ENCODE data around the gene RDX.

The RDX gene
- 21.5 to 112 (median 57.8) reads per million in 9 experiments for total RNA-seq

- DNase-seq, result peak; percentile 33 to 55 (median 43)
- H3K4me1 Mint-ChIP-seq (ENCODE audit: low read depth in 2 of 2), result peaks cover 13 to 22% of the 10 kb centered on the region in 2 donors
- no peaks in the 10 kb centered on the region for H3K9me3 Mint-ChIP-seq
- H3K4me3 Mint-ChIP-seq, result peak within 1 kb of the TSS; percentile 84 to 91
- ATAC-seq (replicated peaks), result peak; percentile 73
- H3K27ac Mint-ChIP-seq, result peak within 1 kb of the TSS; percentile 49 to 74
- H3K27me3 Mint-ChIP-seq, result no peaks in the 10 kb centered on the region
- peaks cover 12% of the 10 kb centered on the region for H3K36me3 Mint-ChIP-seq (ENCODE audit: insufficient read depth)
These were observed at the start of gene RDX for GRCh38 chr11:110296226-110297075. TSS of gene RDX (minus strand) at chr11:110296614. CDS start at chr11:110279692, 16,922 bp downstream.

GRCh38 chr11:110345743-110346142, 49.3 kb upstream of the RDX start:
- DNase-seq (no peak), ATAC-seq (replicated peaks) (peak; percentile 66)
- peak overlapping the region in 1 of 2 donors; percentile 26 for H3K4me3 Mint-ChIP-seq
- H3K9me3 Mint-ChIP-seq, result no peaks in the 10 kb centered on the region
- no peaks in the 10 kb centered on the region for H3K27me3 Mint-ChIP-seq
- peaks cover 2% of the 10 kb centered on the region for H3K36me3 Mint-ChIP-seq (ENCODE audit: insufficient read depth)
- peaks cover 24 to 33% of the 10 kb centered on the region in 2 donors for H3K4me1 Mint-ChIP-seq (ENCODE audit: low read depth in 2 of 2)
- H3K27ac Mint-ChIP-seq, result peak overlapping the region in 1 of 2 donors; percentile 70

- Mint-ChIP-seq H3K27me3 (no peaks in the 10 kb centered on the region), H3K9me3 (no peaks in the 10 kb centered on the region), H3K4me1 (ENCODE audit: low read depth in 2 of 2) (peaks cover 0 to 3% of the 10 kb centered on the region in 2 donors), H3K27ac (no peak overlapping the region), H3K4me3 (no peak overlapping the region), H3K36me3 (ENCODE audit: insufficient read depth) (peaks cover 2% of the 10 kb centered on the region)
- DNase-seq (no peak), ATAC-seq (replicated peaks) (no peak)
These were observed 44.0 kb upstream of the RDX start for GRCh38 chr11:110340436-110340835.

GRCh38 chr11:110339456-110340250, 43.2 kb upstream of the RDX start:
- no peaks in the 10 kb centered on the region for H3K9me3 Mint-ChIP-seq
- no peak for DNase-seq
- ATAC-seq (replicated peaks), result no peak
- H3K27me3 Mint-ChIP-seq, result no peaks in the 10 kb centered on the region
- H3K4me1 Mint-ChIP-seq (ENCODE audit: low read depth in 2 of 2), result no peaks in the 10 kb centered on the region
- no peaks in the 10 kb centered on the region for H3K36me3 Mint-ChIP-seq (ENCODE audit: insufficient read depth)
- peak overlapping the region in 1 of 2 donors; percentile 61 for H3K27ac Mint-ChIP-seq
- H3K4me3 Mint-ChIP-seq, result no peak overlapping the region

- ATAC-seq (replicated peaks) (no peak), DNase-seq (no peak)
- H3K27me3 Mint-ChIP-seq, result no peaks in the 10 kb centered on the region
- no peak overlapping the region for H3K4me3 Mint-ChIP-seq
- peak overlapping the region in 1 of 2 donors; percentile 61 for H3K27ac Mint-ChIP-seq
- no peaks in the 10 kb centered on the region for H3K9me3 Mint-ChIP-seq
- H3K4me1 Mint-ChIP-seq (ENCODE audit: low read depth in 2 of 2), result no peaks in the 10 kb centered on the region
- H3K36me3 Mint-ChIP-seq (ENCODE audit: insufficient read depth), result no peaks in the 10 kb centered on the region
These were observed 42.3 kb upstream of the RDX start for GRCh38 chr11:110338684-110339083.

- no peak for DNase-seq
- Mint-ChIP-seq H3K4me3 (no peak overlapping the region), H3K4me1 (ENCODE audit: low read depth in 2 of 2) (no peaks in the 10 kb centered on the region), H3K9me3 (no peaks in the 10 kb centered on the region), H3K27ac (peak overlapping the region in 1 of 2 donors; percentile 74), H3K27me3 (no peaks in the 10 kb centered on the region), H3K36me3 (ENCODE audit: insufficient read depth) (no peaks in the 10 kb centered on the region)
- peak; percentile 26 for ATAC-seq (replicated peaks)
These were observed 41.3 kb upstream of the RDX start for GRCh38 chr11:110337570-110338193.

- Mint-ChIP-seq H3K4me3 (no peak overlapping the region), H3K9me3 (no peaks in the 10 kb centered on the region), H3K27me3 (no peaks in the 10 kb centered on the region), H3K4me1 (ENCODE audit: low read depth in 2 of 2) (no peaks in the 10 kb centered on the region), H3K27ac (no peak overlapping the region), H3K36me3 (ENCODE audit: insufficient read depth) (no peaks in the 10 kb centered on the region)
- DNase-seq (no peak), ATAC-seq (replicated peaks) (no peak)
These were observed 39.6 kb upstream of the RDX start for GRCh38 chr11:110336054-110336453.

GRCh38 chr11:110335358-110335757, 38.9 kb upstream of the RDX start:
- ATAC-seq (replicated peaks) (no peak), DNase-seq (no peak)
- Mint-ChIP-seq H3K4me3 (no peak overlapping the region), H3K27me3 (no peaks in the 10 kb centered on the region), H3K9me3 (peaks cover 0 to 4% of the 10 kb centered on the region in 2 donors), H3K36me3 (ENCODE audit: insufficient read depth) (no peaks in the 10 kb centered on the region), H3K4me1 (ENCODE audit: low read depth in 2 of 2) (no peaks in the 10 kb centered on the region), H3K27ac (peak overlapping the region in 1 of 2 donors; percentile 41)

- no peaks in the 10 kb centered on the region for H3K27me3 Mint-ChIP-seq
- peaks cover 6% of the 10 kb centered on the region for H3K36me3 Mint-ChIP-seq (ENCODE audit: insufficient read depth)
- peaks cover 17 to 19% of the 10 kb centered on the region in 2 donors for H3K4me1 Mint-ChIP-seq (ENCODE audit: low read depth in 2 of 2)
- no peak overlapping the region for H3K4me3 Mint-ChIP-seq
- peaks cover 0 to 4% of the 10 kb centered on the region in 2 donors for H3K9me3 Mint-ChIP-seq
- H3K27ac Mint-ChIP-seq, result no peak overlapping the region
- no peak for ATAC-seq (replicated peaks)
- DNase-seq, result no peak
These were observed 35.2 kb upstream of the RDX start for GRCh38 chr11:110331626-110332025.

GRCh38 chr11:110329445-110329844, 33.0 kb upstream of the RDX start:
- no peaks in the 10 kb centered on the region for H3K27me3 Mint-ChIP-seq
- peaks cover 19 to 20% of the 10 kb centered on the region in 2 donors for H3K4me1 Mint-ChIP-seq (ENCODE audit: low read depth in 2 of 2)
- H3K4me3 Mint-ChIP-seq, result peak overlapping the region; percentile 51 to 85
- H3K9me3 Mint-ChIP-seq, result peaks cover 0 to 4% of the 10 kb centered on the region in 2 donors
- no peak for DNase-seq
- peaks cover 6% of the 10 kb centered on the region for H3K36me3 Mint-ChIP-seq (ENCODE audit: insufficient read depth)
- H3K27ac Mint-ChIP-seq, result peak overlapping the region; percentile 95 to 97
- ATAC-seq (replicated peaks), result no peak

- ATAC-seq (replicated peaks) (no peak), DNase-seq (no peak)
- Mint-ChIP-seq H3K27me3 (no peaks in the 10 kb centered on the region), H3K27ac (peak overlapping the region; percentile 95 to 97), H3K4me3 (peak overlapping the region; percentile 75 to 85), H3K9me3 (peaks cover 0 to 4% of the 10 kb centered on the region in 2 donors), H3K4me1 (ENCODE audit: low read depth in 2 of 2) (peaks cover 19 to 20% of the 10 kb centered on the region in 2 donors), H3K36me3 (ENCODE audit: insufficient read depth) (peaks cover 6% of the 10 kb centered on the region)
These were observed 31.1 kb upstream of the RDX start for GRCh38 chr11:110327508-110327907.

- H3K4me1 Mint-ChIP-seq (ENCODE audit: low read depth in 2 of 2), result peaks cover 13% of the 10 kb centered on the region in 2 donors
- H3K36me3 Mint-ChIP-seq (ENCODE audit: insufficient read depth), result peaks cover 3% of the 10 kb centered on the region
- no peaks in the 10 kb centered on the region for H3K27me3 Mint-ChIP-seq
- H3K27ac Mint-ChIP-seq, result no peak overlapping the region
- no peaks in the 10 kb centered on the region for H3K9me3 Mint-ChIP-seq
- ATAC-seq (replicated peaks) (no peak), DNase-seq (no peak)
- no peak overlapping the region for H3K4me3 Mint-ChIP-seq
These were observed 27.4 kb upstream of the RDX start for GRCh38 chr11:110323786-110324185.

GRCh38 chr11:110319501-110319900, 23.1 kb upstream of the RDX start:
- no peaks in the 10 kb centered on the region for H3K27me3 Mint-ChIP-seq
- no peaks in the 10 kb centered on the region for H3K9me3 Mint-ChIP-seq
- no peaks in the 10 kb centered on the region for H3K4me1 Mint-ChIP-seq (ENCODE audit: low read depth in 2 of 2)
- H3K4me3 Mint-ChIP-seq, result no peak overlapping the region
- no peak overlapping the region for H3K27ac Mint-ChIP-seq
- H3K36me3 Mint-ChIP-seq (ENCODE audit: insufficient read depth), result no peaks in the 10 kb centered on the region
- no peak for ATAC-seq (replicated peaks)
- DNase-seq, result no peak
